SK-N-SH (cell line): ENCODE results near the gene FGF22. TPM values are rescaled to one million over a fixed set of nuclear protein-coding genes. Genes with fewer than 3 reads are reported as not detected.

Experiments
- CTCF ChIA-PET: fragments of 300-600, 350-600 bp; formaldehyde crosslinking; extraction: SDS; loops from one replicate; lab custom pipeline; 2021; lab: Yijun Ruan, JAX
- POLR2A ChIA-PET: fragments of 350-600 bp; sonication (Branson Sonifier 250); formaldehyde crosslinking; extraction: SDS; loops from one replicate; lab custom pipeline; 2020; ENCODE audit warnings: antibody characterized with exemption, inconsistent platforms; lab: Yijun Ruan, JAX
- DNase-seq: peaks from one replicate; pipeline ENCODE4 v3.0.0; 2012
- H2AFZ ChIP-seq: fragments of 200-600 bp; sonication (generic); 2 replicates; pipeline ENCODE4 v1.8.1; 2016; ENCODE audit warnings: antibody characterized with exemption, mild to moderate bottlenecking, low read depth
- H3F3A ChIP-seq: fragments of 200-600 bp; sonication (generic); replicated peaks from 2 replicates; pipeline ENCODE3; 2016; ENCODE audit warnings: antibody characterized with exemption, mild to moderate bottlenecking; ENCODE audit not compliant: insufficient read depth
- H3K27ac ChIP-seq, 2 experiments: fragments of 200-500 bp in 1 of 2; fragments of 200-600 bp in 1 of 2; sonication (Bioruptor generic) in 1 of 2; sonication (generic), shearing (Covaris generic) in 1 of 2; 2 replicates each; pipeline versions ENCODE4 v1.5.1 to v1.6.1; 2014 to 2016; ENCODE audit warnings: low read depth in 2 of 2, inconsistent platforms in 1 of 2, low read length in 1 of 2, mild to moderate bottlenecking in 1 of 2, mixed read lengths in 1 of 2
- H3K27me3 ChIP-seq: fragments of 200-600 bp; sonication (generic), shearing (Covaris generic); 2 replicates; pipeline ENCODE4 v1.6.1; 2016; ENCODE audit warnings: mixed run types; ENCODE audit not compliant: insufficient read depth
- H3K36me3 ChIP-seq, 2 experiments: fragments of 200-500 bp in 1 of 2; fragments of 200-600 bp in 1 of 2; sonication (Bioruptor generic) in 1 of 2; sonication (generic) in 1 of 2; replicated peaks in 1 of 2; 2 replicates each; pipeline versions ENCODE3 to v1.5.1; 2014 to 2016; ENCODE audit warnings: low read length in 1 of 2, mild to moderate bottlenecking in 1 of 2; ENCODE audit not compliant: insufficient read depth in 2 of 2, control insufficient read depth in 1 of 2
- H3K4me1 ChIP-seq, 2 experiments: fragments of 200-500 bp in 1 of 2; fragments of 200-600 bp in 1 of 2; sonication (Bioruptor generic) in 1 of 2; sonication (generic), shearing (Covaris generic) in 1 of 2; 2 replicates each; pipeline versions ENCODE4 v1.5.1 to v1.6.1; 2014 to 2016; ENCODE audit warnings: low read depth in 1 of 2, low read length in 1 of 2, mixed run types in 1 of 2; ENCODE audit not compliant: insufficient read depth in 2 of 2, control insufficient read depth in 1 of 2
- H3K4me2 ChIP-seq: fragments of 200-600 bp; sonication (generic), shearing (Covaris generic); 2 replicates; pipeline ENCODE4 v1.6.1; 2017; ENCODE audit warnings: mixed run types
- H3K4me3 ChIP-seq, 2 experiments: fragments of 200-500 bp in 1 of 2; fragments of 200-600 bp in 1 of 2; sonication (Bioruptor generic) in 1 of 2; sonication (generic), shearing (Covaris generic) in 1 of 2; 2 replicates each; pipeline versions ENCODE4 v1.5.1 to v1.8.1; 2014 to 2016; ENCODE audit warnings: low read depth in 2 of 2, inconsistent platforms in 1 of 2, low read length in 1 of 2, mild to moderate bottlenecking in 1 of 2, mixed read lengths in 1 of 2, moderate library complexity in 1 of 2
- H3K79me2 ChIP-seq: fragments of 200-600 bp; sonication (generic); 2 replicates; pipeline ENCODE4 v1.8.1; 2017; ENCODE audit warnings: mild to moderate bottlenecking; ENCODE audit not compliant: insufficient read depth
- H3K9ac ChIP-seq: fragments of 200-600 bp; sonication (generic); 2 replicates; pipeline ENCODE4 v1.6.1; 2017; ENCODE audit warnings: mixed run types
- H3K9me2 ChIP-seq: fragments of 200-600 bp; sonication (generic); 2 replicates; pipeline ENCODE4 v1.6.1; 2017; ENCODE audit warnings: mixed run types
- H3K9me3 ChIP-seq: fragments of 200-600 bp; sonication (generic); 2 replicates; pipeline ENCODE4 v1.6.1; 2017; ENCODE audit warnings: mixed run types, mild to moderate bottlenecking, moderate library complexity
- H4K20me1 ChIP-seq: fragments of 200-600 bp; sonication (generic); 2 replicates; pipeline ENCODE4 v1.6.1; 2017; ENCODE audit warnings: mild to moderate bottlenecking, mixed run types; ENCODE audit not compliant: insufficient read depth
- ELF1 ChIP-seq: IDR thresholded peaks from 2 replicates; pipeline ENCODE4 v1.4.0; 2012
- EP300 ChIP-seq, 2 experiments: IDR thresholded peaks; 2 replicates each; pipeline versions ENCODE4 v1.4.0 to v1.6.1; 2012; ENCODE audit warnings: borderline replicate concordance in 1 of 2, low read depth in 1 of 2, low read length in 1 of 2
- FOSL2 ChIP-seq: IDR thresholded peaks from 2 replicates; pipeline ENCODE4 v1.4.0; 2012; ENCODE audit warnings: low read depth, mild to moderate bottlenecking, moderate library complexity, borderline replicate concordance
- FOXM1 ChIP-seq: IDR thresholded peaks from 2 replicates; pipeline ENCODE4 v1.4.0; 2012; ENCODE audit warnings: low read depth, mild to moderate bottlenecking
- GABPA ChIP-seq: IDR thresholded peaks from 2 replicates; pipeline ENCODE4 v1.4.0; 2012; ENCODE audit warnings: low read depth, mild to moderate bottlenecking
- GATA2 ChIP-seq: sonication (generic); formaldehyde crosslinking; IDR thresholded peaks from 2 replicates; pipeline ENCODE4 v1.5.0; 2020; ENCODE audit warnings: mild to moderate bottlenecking, missing genetic modification reagents
- JUND ChIP-seq: IDR thresholded peaks from 2 replicates; pipeline ENCODE4 v1.4.0; 2012
- NFIC ChIP-seq: IDR thresholded peaks from 2 replicates; pipeline ENCODE4 v1.4.0; 2012; ENCODE audit warnings: borderline replicate concordance
- RFX5 ChIP-seq: IDR thresholded peaks from 2 replicates; pipeline ENCODE4 v1.6.1; 2012; ENCODE audit warnings: mild to moderate bottlenecking, improper control_type of control experiment, low read length
- RXRA ChIP-seq: IDR thresholded peaks from 2 replicates; pipeline ENCODE4 v1.4.0; 2012; ENCODE audit warnings: low read depth, mild to moderate bottlenecking, borderline replicate concordance
- TCF12 ChIP-seq: IDR thresholded peaks from 2 replicates; pipeline ENCODE4 v1.4.0; 2012
- TEAD4 ChIP-seq: IDR thresholded peaks from 2 replicates; pipeline ENCODE4 v1.4.0; 2012; ENCODE audit warnings: mild to moderate bottlenecking, borderline replicate concordance; ENCODE audit not compliant: insufficient read depth
- WGBS: methylation state at CpG from one replicate; pipeline ENCODE4 v1.1.6; 2017; ENCODE audit warnings: low lambda C conversion rate; 5-methylcytosine and 5-hydroxymethylcytosine counted together
- polyA plus RNA-seq, 3 experiments: library from polyadenylated mRNA; depleted of rRNA; stranded (reverse); fragments of >200 nt; gene quantifications; 2 replicates each; pipeline ENCODE4 v1.2.3, GENCODE V29; 2012
- TF ChIP-seq, protein P1 (sequence below): IDR thresholded peaks from 2 replicates; pipeline ENCODE4 v1.6.1; 2012; ENCODE audit warnings: mild to moderate bottlenecking, low read depth, low read length, moderate library complexity
- TF ChIP-seq, protein P2 (sequence below): fragments of 150-350 bp; IDR thresholded peaks from 2 replicates; pipeline ENCODE4 v1.6.1; 2017; ENCODE audit warnings: antibody characterized with exemption, low read length, low read depth, borderline replicate concordance

Gene FGF22
- polyA plus RNA-seq, 1 of the 3 experiments (the other 2 are of a cell fraction), result 0.62 TPM

DNA sequence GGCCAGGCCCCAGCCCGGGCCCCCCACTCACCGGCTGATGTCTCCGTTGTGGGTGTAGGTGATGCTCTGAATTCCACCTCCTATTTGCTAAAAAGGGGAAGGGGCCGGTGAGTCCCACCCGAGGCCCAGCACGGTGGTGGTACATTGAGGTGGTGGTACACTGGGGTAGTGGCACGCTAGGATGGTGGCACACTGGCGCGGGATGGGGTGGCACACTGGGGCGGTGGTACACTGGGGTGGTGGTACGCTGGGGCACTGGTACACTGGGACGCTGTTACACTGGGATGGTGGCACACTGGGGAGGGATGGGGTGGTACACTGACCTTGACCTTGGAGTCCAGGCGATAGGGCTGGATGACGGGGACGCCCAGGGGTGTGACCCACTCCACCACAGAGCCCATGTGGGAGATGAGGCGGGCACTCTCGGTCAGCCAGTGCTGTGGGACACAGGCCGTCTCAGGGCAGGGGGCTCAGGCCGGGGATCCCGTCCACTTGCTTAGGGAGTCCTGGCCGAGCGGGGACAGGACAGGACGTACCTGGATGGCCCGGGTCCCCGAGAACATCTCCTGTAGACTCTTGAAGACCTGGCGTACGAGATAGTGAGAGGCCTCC is 20.9 kb upstream of the FGF22 start:
- Histone ChIP-seq H3K4me1 (no peaks in the 10 kb centered on the region), H3K9me3 (no peaks in the 10 kb centered on the region), H3K9me2 (no peaks in the 10 kb centered on the region), H3K27me3 (no peaks in the 10 kb centered on the region), H3K4me3 (no peak overlapping the region), H3K27ac (no peak overlapping the region), H4K20me1 (0 out of 2 replicates have a peak, but pooled peaks cover 6% of the 10 kb centered on the region), H3F3A (no peaks in the 10 kb centered on the region), H3K36me3 (peaks cover 0 to 48% of the 10 kb centered on the region in 2 experiments), H3K9ac (no peak overlapping the region), H2AFZ (no peak overlapping the region), H3K79me2 (no peaks in the 10 kb centered on the region), H3K4me2 (no peak overlapping the region)
- CTCF ChIA-PET, result no interaction called here
- POLR2A ChIA-PET, result no interaction called here
- WGBS, result 96% methylated on average over 19 of the region's 27 CpGs
- TF ChIP-seq FOXM1, result no peak
- TF ChIP-seq EP300 (IDR thresholded peaks at IDR 0.05; ENCODE audit: borderline replicate concordance in 1 of 2, low read depth in 1 of 2, low read length in 1 of 2), result no peak
- TF ChIP-seq, protein P1, sequence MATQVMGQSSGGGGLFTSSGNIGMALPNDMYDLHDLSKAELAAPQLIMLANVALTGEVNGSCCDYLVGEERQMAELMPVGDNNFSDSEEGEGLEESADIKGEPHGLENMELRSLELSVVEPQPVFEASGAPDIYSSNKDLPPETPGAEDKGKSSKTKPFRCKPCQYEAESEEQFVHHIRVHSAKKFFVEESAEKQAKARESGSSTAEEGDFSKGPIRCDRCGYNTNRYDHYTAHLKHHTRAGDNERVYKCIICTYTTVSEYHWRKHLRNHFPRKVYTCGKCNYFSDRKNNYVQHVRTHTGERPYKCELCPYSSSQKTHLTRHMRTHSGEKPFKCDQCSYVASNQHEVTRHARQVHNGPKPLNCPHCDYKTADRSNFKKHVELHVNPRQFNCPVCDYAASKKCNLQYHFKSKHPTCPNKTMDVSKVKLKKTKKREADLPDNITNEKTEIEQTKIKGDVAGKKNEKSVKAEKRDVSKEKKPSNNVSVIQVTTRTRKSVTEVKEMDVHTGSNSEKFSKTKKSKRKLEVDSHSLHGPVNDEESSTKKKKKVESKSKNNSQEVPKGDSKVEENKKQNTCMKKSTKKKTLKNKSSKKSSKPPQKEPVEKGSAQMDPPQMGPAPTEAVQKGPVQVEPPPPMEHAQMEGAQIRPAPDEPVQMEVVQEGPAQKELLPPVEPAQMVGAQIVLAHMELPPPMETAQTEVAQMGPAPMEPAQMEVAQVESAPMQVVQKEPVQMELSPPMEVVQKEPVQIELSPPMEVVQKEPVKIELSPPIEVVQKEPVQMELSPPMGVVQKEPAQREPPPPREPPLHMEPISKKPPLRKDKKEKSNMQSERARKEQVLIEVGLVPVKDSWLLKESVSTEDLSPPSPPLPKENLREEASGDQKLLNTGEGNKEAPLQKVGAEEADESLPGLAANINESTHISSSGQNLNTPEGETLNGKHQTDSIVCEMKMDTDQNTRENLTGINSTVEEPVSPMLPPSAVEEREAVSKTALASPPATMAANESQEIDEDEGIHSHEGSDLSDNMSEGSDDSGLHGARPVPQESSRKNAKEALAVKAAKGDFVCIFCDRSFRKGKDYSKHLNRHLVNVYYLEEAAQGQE, result no peak
- TF ChIP-seq NFIC, result no peak
- TF ChIP-seq TCF12, result no peak
- TF ChIP-seq, protein P2, sequence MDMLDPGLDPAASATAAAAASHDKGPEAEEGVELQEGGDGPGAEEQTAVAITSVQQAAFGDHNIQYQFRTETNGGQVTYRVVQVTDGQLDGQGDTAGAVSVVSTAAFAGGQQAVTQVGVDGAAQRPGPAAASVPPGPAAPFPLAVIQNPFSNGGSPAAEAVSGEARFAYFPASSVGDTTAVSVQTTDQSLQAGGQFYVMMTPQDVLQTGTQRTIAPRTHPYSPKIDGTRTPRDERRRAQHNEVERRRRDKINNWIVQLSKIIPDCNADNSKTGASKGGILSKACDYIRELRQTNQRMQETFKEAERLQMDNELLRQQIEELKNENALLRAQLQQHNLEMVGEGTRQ, result no peak
- no peak for TF ChIP-seq TEAD4
- no peak for TF ChIP-seq ELF1
- TF ChIP-seq FOSL2, result no peak
- TF ChIP-seq GABPA, result no peak
- TF ChIP-seq RXRA, result no peak
- TF ChIP-seq GATA2, result no peak
- TF ChIP-seq RFX5, result no peak
- no peak for TF ChIP-seq JUND
- no peak for DNase-seq
